GM12875 (cell line): ENCODE measurements around the gene LCOR.
"Not testable (repeated sequence)": the region's sequence is repeated elsewhere in the genome, so short reads cannot be mapped to it uniquely, and the experiment has no call there.

Source experiments
- H3K4me3 ChIP-seq: one replicate; pipeline ENCODE4 v1.5.1; 2011; ENCODE audit warnings: low read depth, low read length, control low read depth
- TF ChIP-seq, protein P1 (sequence below): IDR thresholded peaks from 2 replicates; pipeline ENCODE4 v1.5.1; 2011; ENCODE audit warnings: low read depth, mild to moderate bottlenecking, control low read depth, inconsistent platforms, low read length, moderate library complexity, borderline replicate concordance; ENCODE audit not compliant: insufficient read depth

Gene LCOR

DNA sequence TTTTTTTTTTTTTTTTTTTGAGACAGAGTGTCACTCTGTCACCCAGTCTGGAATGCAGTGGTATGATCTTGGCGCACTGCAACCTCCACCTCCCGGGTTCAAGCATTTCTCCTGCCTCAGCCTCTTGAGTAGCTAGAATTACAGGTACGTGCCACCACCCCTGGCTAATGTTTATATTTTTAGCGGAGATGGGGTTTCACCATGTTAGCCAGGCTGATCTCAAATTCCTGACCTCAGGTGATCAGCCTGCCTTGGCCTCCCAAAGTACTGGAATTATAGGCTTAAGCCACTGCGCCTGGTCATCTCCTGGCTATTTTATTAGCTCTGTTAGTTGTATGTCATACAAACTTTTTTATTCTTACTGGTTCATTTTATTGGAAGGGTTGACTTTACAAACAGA lies 103.0 kb downstream of the LCOR start:
- TF ChIP-seq, protein P1, sequence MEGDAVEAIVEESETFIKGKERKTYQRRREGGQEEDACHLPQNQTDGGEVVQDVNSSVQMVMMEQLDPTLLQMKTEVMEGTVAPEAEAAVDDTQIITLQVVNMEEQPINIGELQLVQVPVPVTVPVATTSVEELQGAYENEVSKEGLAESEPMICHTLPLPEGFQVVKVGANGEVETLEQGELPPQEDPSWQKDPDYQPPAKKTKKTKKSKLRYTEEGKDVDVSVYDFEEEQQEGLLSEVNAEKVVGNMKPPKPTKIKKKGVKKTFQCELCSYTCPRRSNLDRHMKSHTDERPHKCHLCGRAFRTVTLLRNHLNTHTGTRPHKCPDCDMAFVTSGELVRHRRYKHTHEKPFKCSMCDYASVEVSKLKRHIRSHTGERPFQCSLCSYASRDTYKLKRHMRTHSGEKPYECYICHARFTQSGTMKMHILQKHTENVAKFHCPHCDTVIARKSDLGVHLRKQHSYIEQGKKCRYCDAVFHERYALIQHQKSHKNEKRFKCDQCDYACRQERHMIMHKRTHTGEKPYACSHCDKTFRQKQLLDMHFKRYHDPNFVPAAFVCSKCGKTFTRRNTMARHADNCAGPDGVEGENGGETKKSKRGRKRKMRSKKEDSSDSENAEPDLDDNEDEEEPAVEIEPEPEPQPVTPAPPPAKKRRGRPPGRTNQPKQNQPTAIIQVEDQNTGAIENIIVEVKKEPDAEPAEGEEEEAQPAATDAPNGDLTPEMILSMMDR = no peak

GRCh38 chr10:96935810-96936209 lies 103.7 kb downstream of the LCOR start:
- no peak overlapping the region for H3K4me3 ChIP-seq
- TF ChIP-seq, protein P1 = no peak

More for the DNA sequence above, 103.0 kb downstream of the LCOR start:
- H3K4me3 ChIP-seq = no peak overlapping the region

DNA sequence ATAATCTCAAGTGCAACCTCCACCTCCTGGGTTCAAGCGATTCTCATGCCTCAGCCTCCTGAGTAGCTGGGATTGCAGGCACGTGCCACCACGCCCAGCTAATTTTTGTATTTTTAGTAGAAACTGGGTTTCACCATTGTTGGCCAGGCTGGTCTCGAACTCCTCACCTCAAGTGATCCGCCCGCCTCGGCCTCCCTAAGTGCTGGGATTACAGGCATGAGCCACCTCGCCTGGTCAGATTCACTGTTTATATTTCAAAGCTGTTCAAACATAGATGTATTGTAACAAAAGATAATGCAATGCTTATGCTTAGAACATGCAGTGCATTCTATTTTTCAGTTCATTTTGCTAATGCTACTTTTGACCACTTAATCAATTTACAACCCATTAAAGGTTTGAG lies 111.1 kb downstream of the LCOR start:
- H3K4me3 ChIP-seq = not testable (repeated sequence)

- no peak overlapping the region for H3K4me3 ChIP-seq
- TF ChIP-seq, protein P1 = no peak
Observed at GRCh38 chr10:96947036-96947435, 114.9 kb downstream of the LCOR start.

DNA sequence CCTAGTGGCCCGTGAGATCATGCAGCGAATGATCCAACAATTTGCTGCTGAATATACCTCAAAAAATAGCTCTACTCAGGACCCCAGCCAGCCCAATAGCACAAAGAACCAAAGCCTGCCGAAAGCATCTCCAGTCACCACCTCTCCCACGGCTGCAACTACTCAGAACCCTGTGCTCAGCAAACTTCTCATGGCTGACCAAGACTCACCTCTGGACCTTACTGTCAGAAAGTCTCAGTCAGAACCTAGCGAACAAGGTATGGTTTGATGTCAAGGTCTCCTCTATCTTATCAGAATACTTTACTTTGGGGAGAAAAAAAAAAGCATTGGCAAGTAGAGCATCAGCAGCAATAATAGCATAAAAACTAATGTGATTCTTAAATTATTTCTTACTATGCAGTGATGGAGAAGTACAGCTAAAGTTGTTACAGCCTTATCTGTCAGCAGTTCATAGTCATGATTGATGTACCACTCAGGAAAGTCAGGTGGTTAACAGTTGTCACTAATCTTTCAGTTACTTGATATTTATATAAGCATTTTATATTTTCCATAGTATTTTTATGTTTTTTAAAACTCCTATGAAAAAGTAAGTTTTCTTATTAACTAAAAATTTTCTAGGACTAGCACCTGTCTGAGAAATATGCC lies 117.1 kb downstream of the LCOR start:
- H3K4me3 ChIP-seq = no peak overlapping the region
- TF ChIP-seq, protein P1 = no peak

- no peak overlapping the region for H3K4me3 ChIP-seq
- TF ChIP-seq, protein P1 = no peak
Observed at GRCh38 chr10:96951954-96952353, 119.9 kb downstream of the LCOR start.

- no peak overlapping the region for H3K4me3 ChIP-seq
- TF ChIP-seq, protein P1 = no peak
Observed at GRCh38 chr10:96955794-96956193, 123.7 kb downstream of the LCOR start.
